H1 (cell line): ENCODE measurements around the gene HTR3C.

Experiments
- BRCA1 ChIP-seq: IDR thresholded peaks from 2 replicates; pipeline ENCODE4 v1.6.1; 2012; ENCODE audit warnings: low read depth, low read length, improper control_type of control experiment
- CHD2 ChIP-seq: IDR thresholded peaks from 2 replicates; pipeline ENCODE4 v1.6.1; 2012; ENCODE audit warnings: low read length, improper control_type of control experiment
- EZH2 ChIP-seq: fragments of 200-600 bp; sonication (generic); IDR thresholded peaks from 2 replicates; pipeline ENCODE4 v1.7.1; 2012; ENCODE audit warnings: low read depth, mild to moderate bottlenecking, moderate library complexity, low read length, inconsistent platforms; ENCODE audit not compliant: severe bottlenecking
- FOSL1 ChIP-seq: IDR thresholded peaks from 2 replicates; pipeline ENCODE4 v1.6.1; 2011; ENCODE audit warnings: mild to moderate bottlenecking, low read depth, low read length, moderate library complexity; ENCODE audit not compliant: insufficient read depth
- JUN ChIP-seq: IDR thresholded peaks from 2 replicates; pipeline ENCODE4 v1.6.1; 2011; ENCODE audit warnings: low read depth, mild to moderate bottlenecking, improper control_type of control experiment, low read length
- JUND ChIP-seq: IDR thresholded peaks from 2 replicates; pipeline ENCODE4 v1.6.1; 2011; ENCODE audit warnings: mild to moderate bottlenecking, improper control_type of control experiment, low read length
- NRF1 ChIP-seq: IDR thresholded peaks from 2 replicates; pipeline ENCODE4 v1.6.1; 2011; ENCODE audit warnings: mild to moderate bottlenecking, low read depth, low read length, improper control_type of control experiment
- POLR2A ChIP-seq, 2 experiments: IDR thresholded peaks; 1 replicate in 1 of 2; 2 replicates in 1 of 2; pipeline ENCODE4 v1.6.1; 2011; ENCODE audit warnings: low read depth in 2 of 2, low read length in 2 of 2, mild to moderate bottlenecking in 2 of 2; ENCODE audit errors: control extremely low read depth in 1 of 2
- RAD21 ChIP-seq, 2 experiments: IDR thresholded peaks in 1 of 2; conservative IDR thresholded peaks in 1 of 2; 2 replicates each; pipeline ENCODE4 v1.6.1; 2011; ENCODE audit warnings: low read depth in 2 of 2, low read length in 2 of 2, improper control_type of control experiment in 1 of 2, inconsistent platforms in 1 of 2, mild to moderate bottlenecking in 1 of 2, moderate library complexity in 1 of 2
- RFX5 ChIP-seq: IDR thresholded peaks from 2 replicates; pipeline ENCODE4 v1.6.1; 2011; ENCODE audit warnings: low read depth, low read length, improper control_type of control experiment, borderline replicate concordance
- TCF12 ChIP-seq: IDR thresholded peaks from 2 replicates; pipeline ENCODE4 v1.6.1; 2011; ENCODE audit warnings: low read depth, mild to moderate bottlenecking, low read length
- USF2 ChIP-seq: IDR thresholded peaks from 2 replicates; pipeline ENCODE4 v1.6.1; 2011; ENCODE audit warnings: low read length, improper control_type of control experiment
- TF ChIP-seq, protein P1 (sequence below), 3 experiments: IDR thresholded peaks; 1 replicate in 2 of 3; 2 replicates in 1 of 3; pipeline versions ENCODE4 v1.5.1 to v1.6.1; 2011; ENCODE audit warnings: low read length in 3 of 3, mild to moderate bottlenecking in 3 of 3, inconsistent platforms in 2 of 3, low read depth in 1 of 3, moderate library complexity in 1 of 3; ENCODE audit not compliant: insufficient read depth in 1 of 3; ENCODE audit errors: control extremely low read depth in 1 of 3

DNA sequence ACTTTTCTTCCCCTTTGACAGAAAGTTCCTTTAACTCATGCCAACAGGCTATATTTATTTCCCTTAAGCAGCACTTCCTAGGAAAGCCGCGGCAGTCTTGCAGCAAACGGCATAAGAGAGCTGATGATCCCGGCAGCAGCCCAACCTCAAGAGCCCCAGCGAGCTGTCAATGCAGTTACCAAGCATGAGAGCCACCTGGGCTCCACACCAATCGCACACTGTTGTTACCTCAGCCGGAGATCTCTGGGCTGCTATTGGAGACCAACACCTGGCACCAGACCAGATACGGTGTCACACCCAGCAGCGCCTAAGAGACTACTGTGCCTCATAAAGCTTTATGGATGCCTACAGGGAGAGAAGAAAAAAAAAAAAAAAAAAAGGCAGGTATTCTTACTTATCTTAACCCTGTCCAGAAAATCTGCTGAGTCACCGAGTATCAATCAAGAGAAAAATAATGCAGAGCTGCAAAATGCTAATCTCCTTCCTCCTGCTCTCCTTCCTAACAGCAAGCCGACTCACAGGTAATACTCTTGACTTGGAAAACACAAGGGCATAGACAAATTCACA is 46.8 kb upstream of the HTR3C start:
- TF ChIP-seq, protein P1, sequence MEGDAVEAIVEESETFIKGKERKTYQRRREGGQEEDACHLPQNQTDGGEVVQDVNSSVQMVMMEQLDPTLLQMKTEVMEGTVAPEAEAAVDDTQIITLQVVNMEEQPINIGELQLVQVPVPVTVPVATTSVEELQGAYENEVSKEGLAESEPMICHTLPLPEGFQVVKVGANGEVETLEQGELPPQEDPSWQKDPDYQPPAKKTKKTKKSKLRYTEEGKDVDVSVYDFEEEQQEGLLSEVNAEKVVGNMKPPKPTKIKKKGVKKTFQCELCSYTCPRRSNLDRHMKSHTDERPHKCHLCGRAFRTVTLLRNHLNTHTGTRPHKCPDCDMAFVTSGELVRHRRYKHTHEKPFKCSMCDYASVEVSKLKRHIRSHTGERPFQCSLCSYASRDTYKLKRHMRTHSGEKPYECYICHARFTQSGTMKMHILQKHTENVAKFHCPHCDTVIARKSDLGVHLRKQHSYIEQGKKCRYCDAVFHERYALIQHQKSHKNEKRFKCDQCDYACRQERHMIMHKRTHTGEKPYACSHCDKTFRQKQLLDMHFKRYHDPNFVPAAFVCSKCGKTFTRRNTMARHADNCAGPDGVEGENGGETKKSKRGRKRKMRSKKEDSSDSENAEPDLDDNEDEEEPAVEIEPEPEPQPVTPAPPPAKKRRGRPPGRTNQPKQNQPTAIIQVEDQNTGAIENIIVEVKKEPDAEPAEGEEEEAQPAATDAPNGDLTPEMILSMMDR (IDR thresholded peaks at IDR 0.05; ENCODE audit: control extremely low read depth in 1 of 3, insufficient read depth in 1 of 3, low read depth in 1 of 3, low read length in 3 of 3) = no peak
- TF ChIP-seq NRF1 = no peak
- no peak for TF ChIP-seq RAD21 (IDR thresholded peaks at IDR 0.05 in 1 of 2, conservative IDR thresholded peaks at IDR 0.05 in 1 of 2; ENCODE audit: low read depth in 2 of 2, low read length in 2 of 2)
- TF ChIP-seq BRCA1 = no peak
- no peak for TF ChIP-seq RFX5
- TF ChIP-seq JUND = no peak
- TF ChIP-seq FOSL1 = no peak
- TF ChIP-seq EZH2 = no peak
- TF ChIP-seq CHD2 = no peak
- TF ChIP-seq POLR2A (IDR thresholded peaks at IDR 0.05; ENCODE audit: control extremely low read depth in 1 of 2, low read depth in 2 of 2, low read length in 2 of 2) = no peak
- no peak for TF ChIP-seq TCF12
- no peak for TF ChIP-seq JUN
- no peak for TF ChIP-seq USF2
